Stimulated activated CD4-positive, alpha-beta T cell treated with anti-CD3 and anti-CD28 coated beads, TNF-alpha, amount 100 ng/mL, for 48 hours (primary cell): ENCODE data around the gene EVI5.
"Not testable (repeated sequence)": the region's sequence is repeated elsewhere in the genome, so short reads cannot be mapped to it uniquely, and the experiment has no call there.

Source experiments
- DNase-seq, 3 donors: peaks; one replicate each; pipeline ENCODE4 v3.0.0-alpha.2; 2020; ENCODE audit warnings: low read depth in 3 of 3

EVI5 gene

GRCh38 chr1:92691925-92692324 is 93.0 kb downstream of the EVI5 start:
- no peak for DNase-seq

DNA sequence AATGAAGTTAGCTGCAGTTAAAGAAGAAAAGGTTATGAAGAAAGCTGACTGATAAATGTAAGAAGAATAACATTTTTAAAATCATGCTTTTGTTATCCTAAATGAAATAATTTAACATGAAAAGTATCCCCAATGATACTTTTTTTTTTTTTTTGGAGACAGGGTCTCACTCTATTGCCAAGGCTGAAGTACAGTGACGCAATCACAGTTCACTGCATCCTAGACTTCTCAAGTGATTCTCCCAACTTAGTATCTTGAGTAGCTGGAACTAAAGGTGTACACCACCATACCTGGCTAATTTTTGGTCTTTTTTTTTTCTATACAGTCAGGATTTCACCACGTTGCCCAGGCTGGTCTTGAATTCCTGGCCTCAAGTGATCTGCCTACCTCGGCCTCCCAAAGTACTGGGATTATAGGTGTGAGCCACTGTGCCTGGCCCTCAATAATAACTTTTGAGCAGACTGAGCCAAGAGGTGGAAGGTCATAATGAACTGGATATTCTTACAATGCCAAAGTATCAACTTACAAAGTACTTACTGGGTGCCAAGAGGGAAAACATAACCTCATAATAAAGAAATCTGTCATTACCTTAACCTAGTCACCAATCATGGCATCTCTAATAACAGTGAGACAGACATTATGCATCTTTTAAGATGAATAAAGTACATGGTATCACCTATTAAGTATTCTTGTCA is 94.5 kb downstream of the EVI5 start:
- DNase-seq = no peak

DNA sequence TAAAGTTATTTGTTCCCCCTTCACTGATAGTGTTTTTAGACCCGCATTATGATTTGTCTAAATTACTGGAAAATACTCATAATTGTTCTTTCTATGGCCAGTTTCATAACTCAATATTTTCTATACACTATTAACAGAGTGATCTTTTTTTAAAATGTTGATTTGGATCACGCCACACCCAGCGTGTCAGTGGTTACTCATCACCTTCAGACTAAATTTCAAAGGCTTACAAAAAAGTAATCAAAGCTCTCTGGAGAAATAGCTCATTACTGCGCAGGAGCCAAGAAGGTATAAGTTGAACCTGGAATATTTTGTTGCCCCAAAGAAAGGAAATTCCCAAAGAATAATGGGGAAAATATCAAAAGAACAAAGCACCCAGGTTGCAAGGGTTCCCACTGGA is 104.9 kb downstream of the EVI5 start:
- no peak for DNase-seq

- DNase-seq = no peak
These were observed 121.1 kb downstream of the EVI5 start for GRCh38 chr1:92663775-92664174.

GRCh38 chr1:92662048-92662447 is 122.9 kb downstream of the EVI5 start:
- no peak for DNase-seq

DNA sequence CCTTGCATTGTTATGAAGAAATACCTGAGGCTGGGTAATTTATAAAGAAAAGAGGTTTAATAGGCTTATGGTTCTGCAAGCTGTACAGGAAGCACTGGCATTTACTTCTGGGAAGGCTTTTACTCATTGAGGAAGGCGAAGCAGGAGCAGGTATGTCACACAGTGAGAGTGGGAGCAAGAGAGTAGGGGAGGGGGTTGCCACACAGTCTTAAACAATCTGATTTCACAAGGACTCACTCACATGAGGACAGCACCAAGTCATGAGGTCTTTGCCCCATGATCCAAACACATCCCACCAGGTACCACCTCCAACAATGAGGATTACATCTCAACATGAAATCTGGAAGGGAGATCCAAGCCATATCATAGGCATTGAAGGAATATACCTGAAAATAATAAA is 127.2 kb downstream of the EVI5 start:
- no peak for DNase-seq

GRCh38 chr1:92655197-92655801 is 129.6 kb downstream of the EVI5 start:
- no peak for DNase-seq

GRCh38 chr1:92653605-92654381 is 131.1 kb downstream of the EVI5 start:
- no peak for DNase-seq

DNA sequence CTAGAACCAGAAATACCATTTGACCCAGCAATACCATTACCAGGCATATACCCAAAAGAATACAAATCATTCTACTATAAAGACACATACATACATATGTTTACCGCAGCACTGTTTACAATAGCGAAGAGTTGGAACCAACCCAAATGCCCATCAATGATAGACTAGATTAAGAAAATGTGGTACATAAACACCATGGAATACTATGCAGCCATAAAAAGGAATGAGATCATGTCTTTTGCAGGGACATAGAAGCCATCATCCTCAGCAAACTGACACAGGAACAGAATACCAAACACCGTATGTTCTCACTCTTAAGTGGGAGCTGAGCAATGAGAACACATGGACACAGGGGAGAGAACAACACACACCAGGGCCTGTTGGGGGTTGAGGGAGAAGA is 144.2 kb downstream of the EVI5 start:
- not testable (repeated sequence) for DNase-seq

DNA sequence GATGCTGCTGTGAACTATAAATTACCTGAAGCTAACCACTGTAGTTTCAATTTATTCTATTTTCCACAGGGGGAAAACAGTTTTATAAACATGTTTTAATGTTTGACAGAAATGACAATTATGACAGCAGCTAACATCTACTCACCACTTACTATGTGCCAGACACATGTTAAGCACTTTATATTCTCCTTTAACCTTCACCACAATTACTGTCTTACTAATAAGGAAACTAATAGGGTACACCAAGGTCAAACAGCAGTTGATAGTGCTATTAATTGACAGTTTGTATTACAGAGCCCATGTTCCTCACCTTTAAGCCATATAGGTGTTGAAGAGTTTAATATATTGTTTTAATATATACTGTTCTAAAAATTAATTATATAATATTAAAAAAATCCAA is 146.4 kb downstream of the EVI5 start:
- no peak for DNase-seq

GRCh38 chr1:92635203-92635602 is 149.7 kb downstream of the EVI5 start:
- not testable (repeated sequence) for DNase-seq

DNA sequence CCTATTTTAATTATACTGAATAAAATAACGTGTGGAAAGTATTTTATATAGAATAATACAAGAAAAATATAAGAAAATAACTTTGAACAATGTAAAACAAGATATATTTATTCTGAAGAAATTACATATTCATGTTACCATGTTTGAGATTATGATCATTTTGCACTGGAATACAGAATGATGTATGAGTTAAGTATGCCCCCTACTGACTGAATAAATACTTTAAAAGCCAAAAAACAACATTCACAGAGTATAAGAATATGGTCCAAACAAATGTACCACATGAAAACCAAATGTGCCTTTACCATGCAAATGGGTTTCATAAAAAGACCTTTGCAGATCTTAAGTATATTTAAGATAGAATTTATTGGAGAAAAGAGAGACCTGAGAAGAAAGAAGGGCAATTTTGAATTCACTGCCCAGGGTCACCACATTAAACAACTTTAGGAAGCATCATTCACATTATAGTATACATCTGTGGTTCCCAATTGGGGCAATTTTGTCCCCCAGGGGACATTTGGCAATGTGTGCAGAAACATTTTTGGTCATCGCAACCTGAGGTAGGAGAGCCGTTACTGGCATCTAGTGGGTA is 161.6 kb downstream of the EVI5 start:
- DNase-seq = no peak

DNA sequence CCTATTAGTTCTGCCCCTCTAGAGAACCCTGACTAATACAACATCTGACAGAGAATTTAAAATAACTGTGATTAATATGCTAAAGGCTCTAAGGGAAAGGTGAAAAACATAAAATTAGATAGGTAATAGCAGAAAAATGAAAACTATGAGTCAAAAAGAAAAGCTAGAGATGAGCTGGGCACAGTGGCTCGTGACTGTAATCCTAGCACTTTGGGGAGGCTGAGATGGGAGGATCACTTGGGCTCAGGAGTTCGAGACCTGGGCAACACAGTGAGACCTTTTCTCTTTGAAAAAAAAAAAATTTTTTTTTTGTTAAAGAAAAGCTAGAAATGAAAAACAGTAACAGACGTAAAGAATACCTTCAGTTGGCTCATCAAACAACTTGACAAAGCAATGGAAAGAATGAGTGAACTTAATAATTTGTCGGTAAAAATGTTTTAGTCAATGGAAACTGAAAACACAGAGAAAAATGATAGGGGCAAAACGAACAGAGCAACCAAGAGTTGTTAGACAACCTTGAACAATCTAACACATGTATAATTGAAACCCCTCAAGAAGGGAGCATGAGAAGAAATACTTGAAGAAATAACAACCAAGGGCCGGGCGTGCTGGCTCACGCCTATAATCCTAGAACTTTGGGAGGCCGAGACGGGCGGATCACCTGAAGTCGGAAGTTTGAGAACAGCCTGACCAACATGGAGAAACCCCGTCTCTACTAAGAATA is 165.3 kb downstream of the EVI5 start:
- peak in 1 of 3 donors; percentile 20 for DNase-seq

DNA sequence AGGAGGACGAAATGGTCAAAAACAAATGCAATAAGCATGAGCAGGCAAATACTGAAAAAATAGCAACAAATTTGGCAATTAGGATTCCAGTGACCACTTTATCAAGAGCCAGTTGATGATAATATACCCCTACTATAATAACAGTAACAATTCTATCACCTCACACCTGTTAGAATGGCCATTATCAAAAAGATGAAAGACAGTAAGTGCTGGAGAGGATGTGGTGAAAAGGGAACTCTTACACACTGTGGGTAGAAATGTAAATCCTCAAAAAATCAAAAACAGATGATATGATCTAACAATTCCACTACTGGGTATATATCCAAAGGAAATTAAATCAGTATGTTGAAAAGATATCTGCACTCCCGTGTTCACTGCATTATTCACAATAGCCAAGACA is 183.9 kb downstream of the EVI5 start:
- no peak for DNase-seq

DNA sequence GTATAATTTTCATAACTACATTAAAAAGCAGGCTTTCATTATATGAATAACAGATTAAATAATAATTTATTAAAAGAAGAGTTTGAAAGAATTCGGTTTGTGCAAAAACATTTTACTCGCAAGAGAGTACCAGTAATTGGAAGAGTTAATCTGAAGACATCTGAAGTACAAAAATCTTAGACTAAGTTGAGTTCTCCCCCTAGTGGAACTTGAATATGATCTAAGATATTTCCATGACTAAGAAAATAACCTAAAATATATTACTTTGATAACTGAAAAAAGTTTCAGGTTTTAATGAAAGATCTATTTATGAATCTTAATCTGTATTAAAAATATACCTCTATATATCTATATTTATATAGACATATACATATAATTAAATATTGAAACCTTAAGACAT is 185.7 kb downstream of the EVI5 start:
- no peak for DNase-seq

GRCh38 chr1:92589361-92589760 is 195.5 kb downstream of the EVI5 start:
- not testable (repeated sequence) for DNase-seq

DNA sequence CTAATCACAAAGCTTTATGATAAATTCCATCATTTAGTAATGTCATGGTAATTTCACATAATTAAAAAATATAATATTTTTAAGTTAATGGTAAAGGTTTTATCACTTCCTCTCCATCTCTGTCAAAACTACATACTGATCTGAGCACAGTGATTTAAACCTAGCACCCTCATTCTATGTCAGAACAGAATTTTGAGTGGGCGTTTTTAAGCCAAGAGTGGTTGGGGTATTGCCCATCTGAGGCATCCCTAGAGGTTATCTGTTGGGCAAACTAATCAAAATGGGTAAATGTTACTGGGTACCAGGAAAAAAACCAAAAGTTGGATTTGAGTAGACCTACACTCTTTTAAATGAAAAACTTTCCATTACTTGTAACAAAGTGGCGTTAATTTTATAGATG is 197.5 kb downstream of the EVI5 start:
- no peak for DNase-seq

DNA sequence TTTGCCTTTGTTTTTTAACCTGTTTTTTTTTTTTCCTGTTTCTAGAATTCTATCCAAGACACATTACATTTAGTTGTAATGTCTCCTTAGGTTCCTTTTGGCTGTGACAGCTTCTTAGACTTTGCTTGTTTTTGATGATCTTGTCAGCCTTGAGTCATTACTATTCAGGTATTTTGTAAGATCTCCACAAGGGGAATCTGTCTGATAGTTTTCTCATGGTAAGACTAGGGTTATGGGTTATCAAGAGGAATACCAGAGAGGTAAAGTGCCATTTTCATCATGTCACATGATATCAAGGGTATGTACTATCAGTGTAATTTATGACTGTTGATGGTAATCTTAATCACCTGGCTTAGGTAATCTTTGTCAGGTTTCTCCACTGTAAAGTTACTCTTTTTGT is 199.1 kb downstream of the EVI5 start:
- no peak for DNase-seq

- not testable (repeated sequence) for DNase-seq
These were observed 200.1 kb downstream of the EVI5 start for GRCh38 chr1:92584810-92585209.

DNA sequence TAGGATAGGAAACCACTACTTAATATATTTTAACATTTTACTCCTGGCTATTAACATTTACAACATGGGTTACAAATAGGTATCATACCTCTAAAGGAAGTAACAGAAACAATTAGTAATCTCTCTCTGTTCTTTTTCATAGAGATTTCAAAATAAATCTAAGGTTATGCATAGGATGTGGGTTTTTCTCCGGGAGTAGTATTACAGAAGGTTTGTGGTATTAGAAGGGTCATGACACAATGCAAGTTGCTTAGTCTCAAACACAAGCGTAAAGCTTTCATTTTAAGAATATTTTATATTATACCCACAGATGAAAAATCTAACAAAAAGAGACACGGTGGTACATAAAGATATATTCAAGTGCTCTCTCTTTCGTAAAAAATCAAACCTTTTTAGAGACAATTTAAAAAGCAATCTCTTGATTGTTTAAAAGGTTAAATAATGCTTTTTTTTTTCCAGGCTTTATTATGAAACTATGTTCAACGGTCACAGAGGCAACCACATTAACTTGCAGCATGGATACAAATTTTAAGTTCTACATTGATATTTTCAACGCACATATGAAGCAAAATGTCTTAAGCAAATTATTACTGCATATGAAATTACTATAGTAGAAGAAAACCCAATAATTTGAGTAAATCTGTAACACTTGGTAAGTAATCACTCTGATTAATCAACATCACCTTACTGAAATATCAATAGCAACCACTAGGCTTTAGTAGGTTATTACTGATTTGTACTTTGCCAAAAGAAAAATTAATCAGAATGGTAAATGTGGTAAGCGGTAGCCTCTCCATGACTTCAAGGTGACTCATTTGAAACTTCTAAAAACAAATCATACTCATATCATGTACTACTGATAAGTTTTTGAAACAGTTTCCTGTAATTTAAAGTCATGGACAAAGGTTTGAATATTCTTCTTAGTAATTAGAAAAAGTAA is 200.8 kb downstream of the EVI5 start:
- DNase-seq = no peak
